WTC11 (cell line): ENCODE results near the gene SMARCA4. TPM values are rescaled to one million over a fixed set of nuclear protein-coding genes. Genes with fewer than 3 reads are reported as not detected.

Experiments used
- ATAC-seq: fragments of 200-7000 bp; cut with Tn5 transposase; 2 replicates; pipeline ENCODE4 v1.10.0; 2021; ENCODE audit warnings: mild to moderate bottlenecking, moderate library complexity
- CTCF ChIA-PET: fragments of 300-600 bp; sonication (Branson Sonifier 250); formaldehyde crosslinking; loops from one replicate; lab custom pipeline; 2021; ENCODE audit warnings: antibody characterized with exemption; lab: Charles Lee
- POLR2A ChIA-PET: fragments of 350-600 bp; sonication (Branson Sonifier 250); formaldehyde crosslinking; loops from one replicate; lab custom pipeline; 2021; ENCODE audit warnings: antibody characterized with exemption; lab: Charles Lee
- DNase-seq: peaks from one replicate; pipeline ENCODE4 v3.0.0; 2021; ENCODE audit warnings: low spot score
- H3K27ac Mint-ChIP-seq: 2 replicates; pipeline ENCODE4 v1.8.0; 2021; ENCODE audit warnings: mixed read lengths
- H3K27me3 Mint-ChIP-seq: 2 replicates; pipeline ENCODE4 v1.8.0; 2021; ENCODE audit warnings: low read depth, mild to moderate bottlenecking, moderate library complexity, mixed read lengths
- H3K36me3 Mint-ChIP-seq: 2 replicates; pipeline ENCODE4 v1.8.0; 2021; ENCODE audit warnings: mixed read lengths
- H3K4me1 Mint-ChIP-seq: 2 replicates; pipeline ENCODE4 v1.8.0; 2022; ENCODE audit warnings: mixed read lengths
- H3K4me3 Mint-ChIP-seq: 2 replicates; pipeline ENCODE4 v1.8.0; 2021; ENCODE audit warnings: mild to moderate bottlenecking, moderate library complexity, mixed read lengths
- H3K9me3 Mint-ChIP-seq: 2 replicates; pipeline ENCODE4 v1.8.0; 2021; ENCODE audit warnings: mixed read lengths
- CREM ChIP-seq: sonication (generic); formaldehyde crosslinking; IDR thresholded peaks from 2 replicates; pipeline ENCODE4 v1.8.1; 2022; ENCODE audit warnings: mild to moderate bottlenecking, missing genetic modification reagents, moderate library complexity
- ELF4 ChIP-seq: sonication (generic); formaldehyde crosslinking; IDR thresholded peaks from 2 replicates; pipeline ENCODE4 v1.8.1; 2022; ENCODE audit warnings: low read depth, mild to moderate bottlenecking, moderate library complexity, missing genetic modification reagents
- EMX1 ChIP-seq: fragments of 250-450 bp; sonication (Bioruptor Pico); IDR thresholded peaks from 2 replicates; pipeline ENCODE4 v1.8.0; 2021; ENCODE audit warnings: mild to moderate bottlenecking
- ETV6 ChIP-seq: sonication (generic); formaldehyde crosslinking; IDR thresholded peaks from 2 replicates; pipeline ENCODE4 v1.8.1; 2022; ENCODE audit warnings: mild to moderate bottlenecking, missing genetic modification reagents
- FOXP1 ChIP-seq: sonication (generic); formaldehyde crosslinking; IDR thresholded peaks from 2 replicates; pipeline ENCODE4 v1.8.0; 2022; ENCODE audit warnings: missing genetic modification reagents, mild to moderate bottlenecking, moderate library complexity, borderline replicate concordance
- FOXP4 ChIP-seq: sonication (generic); formaldehyde crosslinking; IDR thresholded peaks from 2 replicates; pipeline ENCODE4 v1.8.0; 2022; ENCODE audit warnings: mild to moderate bottlenecking, missing genetic modification reagents
- GABPB1 ChIP-seq: sonication (generic); formaldehyde crosslinking; IDR thresholded peaks from 2 replicates; pipeline ENCODE4 v1.8.1; 2023; ENCODE audit warnings: mild to moderate bottlenecking, missing genetic modification reagents
- GTF2I ChIP-seq: fragments of 250-450 bp; sonication (Bioruptor Pico); conservative IDR thresholded peaks from 2 replicates; pipeline ENCODE4 v1.4.0; 2021; ENCODE audit warnings: mild to moderate bottlenecking
- HMGXB4 ChIP-seq: sonication (generic); formaldehyde crosslinking; IDR thresholded peaks from 2 replicates; pipeline ENCODE4 v1.8.1; 2023; ENCODE audit warnings: mild to moderate bottlenecking, moderate library complexity, missing genetic modification reagents
- IRF1 ChIP-seq: sonication (generic); formaldehyde crosslinking; IDR thresholded peaks from 2 replicates; pipeline ENCODE4 v1.8.0; 2023; ENCODE audit warnings: missing genetic modification reagents
- MAX ChIP-seq: sonication (generic); formaldehyde crosslinking; IDR thresholded peaks from 2 replicates; pipeline ENCODE4 v1.8.0; 2022; ENCODE audit warnings: mild to moderate bottlenecking, missing genetic modification reagents
- NFYB ChIP-seq: sonication (generic); formaldehyde crosslinking; conservative IDR thresholded peaks from 2 replicates; pipeline ENCODE4 v1.8.0; 2022; ENCODE audit warnings: low read depth, missing genetic modification reagents
- NR3C1 ChIP-seq: sonication (generic); formaldehyde crosslinking; conservative IDR thresholded peaks from 2 replicates; pipeline ENCODE4 v1.8.1; 2023; ENCODE audit warnings: low read depth, mild to moderate bottlenecking, missing genetic modification reagents
- SMAD4 ChIP-seq: sonication (generic); formaldehyde crosslinking; IDR thresholded peaks from 2 replicates; pipeline ENCODE4 v1.8.0; 2022; ENCODE audit warnings: mild to moderate bottlenecking, missing genetic modification reagents
- SOX15 ChIP-seq: fragments of 250-450 bp; sonication (Bioruptor Pico); IDR thresholded peaks from 2 replicates; pipeline ENCODE4 v1.9.0; 2021; ENCODE audit warnings: mild to moderate bottlenecking
- SP1 ChIP-seq: sonication (generic); formaldehyde crosslinking; conservative IDR thresholded peaks from 2 replicates; pipeline ENCODE4 v1.8.1; 2022; ENCODE audit warnings: missing genetic modification reagents
- TEAD1 ChIP-seq: sonication (generic); formaldehyde crosslinking; IDR thresholded peaks from 2 replicates; pipeline ENCODE4 v1.8.0; 2022; ENCODE audit warnings: mild to moderate bottlenecking, missing genetic modification reagents
- TEAD4 ChIP-seq: sonication (generic); formaldehyde crosslinking; IDR thresholded peaks from 2 replicates; pipeline ENCODE4 v1.8.0; 2022; ENCODE audit warnings: mild to moderate bottlenecking, missing genetic modification reagents
- USF1 ChIP-seq: sonication (generic); formaldehyde crosslinking; IDR thresholded peaks from 2 replicates; pipeline ENCODE4 v1.8.0; 2022; ENCODE audit warnings: mild to moderate bottlenecking, missing genetic modification reagents
- USF2 ChIP-seq: sonication (generic); formaldehyde crosslinking; IDR thresholded peaks from 2 replicates; pipeline ENCODE4 v1.8.1; 2023; ENCODE audit warnings: mild to moderate bottlenecking, missing genetic modification reagents, moderate library complexity
- ZBTB21 ChIP-seq: sonication (generic); formaldehyde crosslinking; IDR thresholded peaks from 2 replicates; pipeline ENCODE4 v1.8.1; 2023; ENCODE audit warnings: mild to moderate bottlenecking, missing genetic modification reagents, borderline replicate concordance
- ZMAT4 ChIP-seq: fragments of 250-450 bp; sonication (Bioruptor Pico); IDR thresholded peaks from 2 replicates; pipeline ENCODE4 v1.9.0; 2021; ENCODE audit warnings: mild to moderate bottlenecking
- ZNF219 ChIP-seq: sonication (generic); formaldehyde crosslinking; IDR thresholded peaks from 2 replicates; pipeline ENCODE4 v1.8.0; 2023; ENCODE audit warnings: missing genetic modification reagents, mild to moderate bottlenecking, borderline replicate concordance
- ZNF281 ChIP-seq: sonication (generic); formaldehyde crosslinking; IDR thresholded peaks from 2 replicates; pipeline ENCODE4 v1.8.0; 2023; ENCODE audit warnings: mild to moderate bottlenecking, missing genetic modification reagents
- ZNF317 ChIP-seq: sonication (generic); formaldehyde crosslinking; IDR thresholded peaks from 2 replicates; pipeline ENCODE4 v1.8.1; 2023; ENCODE audit warnings: low read depth, mild to moderate bottlenecking, moderate library complexity, missing genetic modification reagents, borderline replicate concordance
- ZSCAN18 ChIP-seq: fragments of 250-450 bp; sonication (Bioruptor Pico); IDR thresholded peaks from 2 replicates; pipeline ENCODE4 v2.1.2; 2022; ENCODE audit warnings: mild to moderate bottlenecking, moderate library complexity
- total RNA-seq: library from RNA; stranded (reverse); gene quantifications from 3 replicates; pipeline ENCODE4 v1.2.3, GENCODE V29; 2021

Gene SMARCA4
- total RNA-seq, 1 experiment from 2014 or later, result 295 TPM

- peak within 1 kb of the TSS; percentile 85 for H3K4me3 Mint-ChIP-seq
- ChIA-PET POLR2A (no interaction called here), CTCF (no interaction called here)
- DNase-seq (peak; percentile 98), ATAC-seq (peak; percentile 90)
- no peaks in the 10 kb centered on the region for H3K9me3 Mint-ChIP-seq
- H3K27ac Mint-ChIP-seq, result 0 out of 2 replicates have a peak within 1 kb of the TSS, but pooled peaks have one; percentile 27
- no peaks in the 10 kb centered on the region for H3K27me3 Mint-ChIP-seq
- H3K4me1 Mint-ChIP-seq, result peaks cover 11% of the 10 kb centered on the region; the same call in 1 of the 2 replicates
- peaks cover 12% of the 10 kb centered on the region; the same call in 1 of the 2 replicates for H3K36me3 Mint-ChIP-seq
- TF ChIP-seq EMX1 (no peak), USF2 (no peak; the same call in 1 of the 2 replicates), ELF4 (no peak), USF1 (CRISPR knock-in tag) (peak; percentile 23; the same call in 1 of the 2 replicates), ZNF219 (CRISPR knock-in tag) (0 out of 2 replicates have a peak, but pooled peaks have one; percentile 38), GABPB1 (peak; percentile 97), ZNF317 (CRISPR knock-in tag) (no peak), NR3C1 (CRISPR knock-in tag) (no peak), NFYB (CRISPR knock-in tag) (no peak), GTF2I (no peak), SMAD4 (CRISPR knock-in tag) (no peak), CREM (CRISPR knock-in tag) (peak; percentile 84), FOXP1 (CRISPR knock-in tag) (0 out of 2 replicates have a peak, but pooled peaks have one; percentile 43), ETV6 (CRISPR knock-in tag) (peak; percentile 73; the same call in 1 of the 2 replicates), IRF1 (CRISPR knock-in tag) (0 out of 2 replicates have a peak, but pooled peaks have one; percentile 31), ZNF281 (CRISPR knock-in tag) (0 out of 2 replicates have a peak, but pooled peaks have one; percentile 52), TEAD1 (CRISPR knock-in tag) (peak; percentile 56; the same call in 1 of the 2 replicates), TEAD4 (CRISPR knock-in tag) (peak; percentile 9; the same call in 1 of the 2 replicates), ZMAT4 (CRISPR knock-in tag) (no peak), SP1 (CRISPR knock-in tag) (peak; percentile 81), ZBTB21 (CRISPR knock-in tag) (no peak), HMGXB4 (peak; percentile 52; the same call in 1 of the 2 replicates), ZSCAN18 (no peak), SOX15 (CRISPR knock-in tag) (no peak), MAX (CRISPR knock-in tag) (no peak; the same call in none of the 2 replicates), FOXP4 (peak; percentile 76)
Measured at GRCh38 chr19:10928563-10929401, 32.0 kb upstream of the SMARCA4 start, which contains the start of the genes TIMM29 and YIPF2. TSS of gene TIMM29 (plus strand) at chr19:10928811. CDS start at chr19:10928823, 12 bp downstream. TSS of gene YIPF2 (minus strand) at chr19:10928639. CDS start at chr19:10928410, 229 bp downstream.
